ENCODE measurements around the gene PKN1.

DNA sequence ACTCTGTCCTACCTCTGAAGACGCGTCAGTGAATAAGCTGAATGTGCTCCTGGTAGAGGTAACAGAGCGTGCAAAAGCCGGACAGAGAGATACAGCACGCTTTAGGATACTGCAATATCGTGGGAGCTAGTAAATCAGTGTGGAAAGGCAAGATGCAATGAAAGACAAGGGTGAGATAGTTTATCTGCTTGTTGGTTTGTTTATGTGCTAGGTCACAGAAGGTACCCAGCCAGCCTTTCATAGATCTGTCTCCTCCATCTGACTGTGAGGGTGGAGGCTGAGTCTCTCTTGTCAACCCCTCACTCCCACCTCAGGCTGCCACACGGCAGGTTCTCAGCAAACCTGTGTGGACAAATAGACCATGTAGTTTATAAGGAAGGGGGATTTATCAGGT, 63.7 kb downstream of the PKN1 start:
- TF ChIP-seq, protein P1, sequence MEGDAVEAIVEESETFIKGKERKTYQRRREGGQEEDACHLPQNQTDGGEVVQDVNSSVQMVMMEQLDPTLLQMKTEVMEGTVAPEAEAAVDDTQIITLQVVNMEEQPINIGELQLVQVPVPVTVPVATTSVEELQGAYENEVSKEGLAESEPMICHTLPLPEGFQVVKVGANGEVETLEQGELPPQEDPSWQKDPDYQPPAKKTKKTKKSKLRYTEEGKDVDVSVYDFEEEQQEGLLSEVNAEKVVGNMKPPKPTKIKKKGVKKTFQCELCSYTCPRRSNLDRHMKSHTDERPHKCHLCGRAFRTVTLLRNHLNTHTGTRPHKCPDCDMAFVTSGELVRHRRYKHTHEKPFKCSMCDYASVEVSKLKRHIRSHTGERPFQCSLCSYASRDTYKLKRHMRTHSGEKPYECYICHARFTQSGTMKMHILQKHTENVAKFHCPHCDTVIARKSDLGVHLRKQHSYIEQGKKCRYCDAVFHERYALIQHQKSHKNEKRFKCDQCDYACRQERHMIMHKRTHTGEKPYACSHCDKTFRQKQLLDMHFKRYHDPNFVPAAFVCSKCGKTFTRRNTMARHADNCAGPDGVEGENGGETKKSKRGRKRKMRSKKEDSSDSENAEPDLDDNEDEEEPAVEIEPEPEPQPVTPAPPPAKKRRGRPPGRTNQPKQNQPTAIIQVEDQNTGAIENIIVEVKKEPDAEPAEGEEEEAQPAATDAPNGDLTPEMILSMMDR (IDR thresholded peaks at IDR 0.05): no peak
- no peak for TF ChIP-seq EZH2 (IDR thresholded peaks at IDR 0.05; ENCODE audit: borderline replicate concordance, insufficient read depth, low read depth, low read length, poor library complexity, severe bottlenecking)

All from B cell (primary cell).